Measurements from ENCODE around the gene NSUN2. TPM values are rescaled to one million over a fixed set of nuclear protein-coding genes. Genes with fewer than 3 reads are reported as not detected.

Gene NSUN2
- total RNA-seq, 2 donors from 2014 or later = 40.8 to 54.5 TPM

GRCh38 chr5:6604946-6605345, 27.9 kb downstream of the NSUN2 start:
- H3K4me3 ChIP-seq = no peak overlapping the region

GRCh38 chr5:6604341-6604740, 28.5 kb downstream of the NSUN2 start:
- intact Hi-C loops (cut with DNase I) = no loop called here
- no peak overlapping the region for H3K4me3 ChIP-seq
- no peak overlapping the region for H3K27ac ChIP-seq
- H3K4me1 ChIP-seq (replicated peaks) = no peaks in the 10 kb centered on the region
- TF ChIP-seq POLR2AphosphoS5 (IDR thresholded peaks at IDR 0.05) (no peak), POLR2A (IDR thresholded peaks at IDR 0.05) (no peak), CTCF (IDR thresholded peaks at IDR 0.05) (no peak)
- no peak for DNase-seq (ENCODE audit: low spot score)
- H3K27me3 ChIP-seq (replicated peaks; ENCODE audit: insufficient read depth) = no peaks in the 10 kb centered on the region
- peaks cover 6 to 7% of the 10 kb centered on the region in 2 donors for H3K36me3 ChIP-seq
- 88% methylated on average over 6 of the region's 6 CpGs for WGBS
- H3K9me3 ChIP-seq = no peaks in the 10 kb centered on the region

More at GRCh38 chr5:6604946-6605345, 27.9 kb downstream of the NSUN2 start:
- H3K27ac ChIP-seq = no peak overlapping the region
- DNase-seq (ENCODE audit: low spot score) = no peak
- H3K36me3 ChIP-seq = peaks cover 6 to 7% of the 10 kb centered on the region in 2 donors
- WGBS = 93% methylated on average over 12 of the region's 12 CpGs
- no peaks in the 10 kb centered on the region for H3K9me3 ChIP-seq
- H3K4me1 ChIP-seq (replicated peaks) = no peaks in the 10 kb centered on the region
- TF ChIP-seq POLR2A (IDR thresholded peaks at IDR 0.05) (no peak), CTCF (IDR thresholded peaks at IDR 0.05) (no peak), POLR2AphosphoS5 (IDR thresholded peaks at IDR 0.05) (no peak)
- no peaks in the 10 kb centered on the region for H3K27me3 ChIP-seq (replicated peaks; ENCODE audit: insufficient read depth)
- intact Hi-C loops (cut with DNase I) = no loop called here

- DNase-seq (ENCODE audit: low spot score) = no peak
- Histone ChIP-seq H3K27me3 (replicated peaks; ENCODE audit: insufficient read depth) (no peaks in the 10 kb centered on the region), H3K4me1 (replicated peaks) (no peaks in the 10 kb centered on the region), H3K27ac (no peak overlapping the region), H3K4me3 (no peak overlapping the region), H3K9me3 (no peaks in the 10 kb centered on the region), H3K36me3 (peaks cover 3 to 6% of the 10 kb centered on the region in 2 donors)
- TF ChIP-seq CTCF (IDR thresholded peaks at IDR 0.05) (no peak), POLR2AphosphoS5 (IDR thresholded peaks at IDR 0.05) (no peak), POLR2A (IDR thresholded peaks at IDR 0.05) (no peak)
- 88% methylated on average over 5 of the region's 5 CpGs for WGBS
- intact Hi-C loops (cut with DNase I) = no loop called here
Measured at GRCh38 chr5:6603643-6604042, 29.2 kb downstream of the NSUN2 start.

- TF ChIP-seq CTCF (IDR thresholded peaks at IDR 0.05) = no peak
- no peak for TF ChIP-seq POLR2A (IDR thresholded peaks at IDR 0.05)
- TF ChIP-seq POLR2AphosphoS5 (IDR thresholded peaks at IDR 0.05) = no peak
- H3K27me3 ChIP-seq (replicated peaks; ENCODE audit: insufficient read depth) = no peaks in the 10 kb centered on the region
- 85% methylated on average over 7 of the region's 7 CpGs for WGBS
- H3K36me3 ChIP-seq = peaks cover 3 to 6% of the 10 kb centered on the region in 2 donors
- no peaks in the 10 kb centered on the region for H3K9me3 ChIP-seq
- H3K4me3 ChIP-seq = no peak overlapping the region
- H3K27ac ChIP-seq = no peak overlapping the region
- DNase-seq (ENCODE audit: low spot score) = no peak
- no peaks in the 10 kb centered on the region for H3K4me1 ChIP-seq (replicated peaks)
- intact Hi-C loops (cut with DNase I) = no loop called here
Measured at GRCh38 chr5:6602441-6602840, 30.4 kb downstream of the NSUN2 start.

- Histone ChIP-seq H3K4me3 (no peak overlapping the region), H3K36me3 (peaks cover 3 to 6% of the 10 kb centered on the region in 2 donors), H3K9me3 (no peaks in the 10 kb centered on the region), H3K27ac (no peak overlapping the region), H3K4me1 (replicated peaks) (no peaks in the 10 kb centered on the region), H3K27me3 (replicated peaks; ENCODE audit: insufficient read depth) (no peaks in the 10 kb centered on the region)
- DNase-seq (ENCODE audit: low spot score) = no peak
- intact Hi-C loops (cut with DNase I) = no loop called here
- no peak for TF ChIP-seq POLR2AphosphoS5 (IDR thresholded peaks at IDR 0.05)
- TF ChIP-seq CTCF (IDR thresholded peaks at IDR 0.05) = no peak
- no peak for TF ChIP-seq POLR2A (IDR thresholded peaks at IDR 0.05)
- WGBS = 93% methylated on average over 11 of the region's 11 CpGs
Measured at GRCh38 chr5:6601816-6602215, 31.0 kb downstream of the NSUN2 start.
